HG02610 (cell line): ENCODE data around the gene BLZF1.
"Not testable (repeated sequence)": the region's sequence is repeated elsewhere in the genome, so short reads cannot be mapped to it uniquely, and the experiment has no call there.

Experiments used
- ATAC-seq: cut with Tn5 transposase; IDR thresholded peaks from one replicate; pipeline ENCODE4 v1.9.1; 2021; ENCODE audit warnings: mild to moderate bottlenecking, moderate library complexity; ENCODE audit not compliant: unreplicated experiment

The BLZF1 gene

DNA sequence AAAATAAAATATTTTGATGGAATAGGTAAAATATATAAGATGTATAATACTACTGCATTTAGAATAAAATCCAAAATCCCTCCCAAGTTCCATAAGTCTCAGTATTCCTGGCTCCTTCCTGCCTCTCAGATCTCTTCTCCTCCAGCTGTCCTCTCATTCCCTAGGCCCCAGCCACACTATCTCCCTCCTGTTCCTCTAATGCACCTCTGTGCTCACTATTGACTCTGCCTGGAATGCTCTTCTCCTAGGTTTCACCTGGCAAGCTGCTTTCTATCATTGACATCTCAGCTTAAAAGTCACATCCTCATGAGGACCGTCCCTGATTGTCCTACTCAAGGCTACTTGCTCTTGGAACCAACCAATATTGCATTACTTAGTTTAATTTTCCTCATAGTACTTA, 7.6 kb upstream of the BLZF1 start:
- ATAC-seq, result no peak

DNA sequence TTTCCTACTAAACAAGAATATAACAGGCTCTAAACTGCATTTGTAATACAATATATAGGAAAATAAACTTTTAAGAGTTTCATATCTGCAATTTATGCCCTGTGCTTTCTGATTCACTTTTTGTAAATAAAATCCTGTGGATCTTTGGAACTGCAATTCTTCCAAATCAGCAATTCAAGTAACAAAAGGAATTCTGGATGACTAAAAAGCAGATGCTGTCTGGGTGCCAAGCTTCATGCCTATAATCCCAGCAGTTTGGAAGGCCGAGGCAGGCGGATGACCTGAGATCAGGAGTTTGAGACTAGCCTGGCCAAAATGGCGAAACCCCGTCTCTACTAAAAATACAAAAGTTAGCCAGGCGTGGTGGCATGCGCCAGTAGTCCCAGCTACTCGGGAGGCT, 6.7 kb upstream of the BLZF1 start:
- no peak for ATAC-seq

DNA sequence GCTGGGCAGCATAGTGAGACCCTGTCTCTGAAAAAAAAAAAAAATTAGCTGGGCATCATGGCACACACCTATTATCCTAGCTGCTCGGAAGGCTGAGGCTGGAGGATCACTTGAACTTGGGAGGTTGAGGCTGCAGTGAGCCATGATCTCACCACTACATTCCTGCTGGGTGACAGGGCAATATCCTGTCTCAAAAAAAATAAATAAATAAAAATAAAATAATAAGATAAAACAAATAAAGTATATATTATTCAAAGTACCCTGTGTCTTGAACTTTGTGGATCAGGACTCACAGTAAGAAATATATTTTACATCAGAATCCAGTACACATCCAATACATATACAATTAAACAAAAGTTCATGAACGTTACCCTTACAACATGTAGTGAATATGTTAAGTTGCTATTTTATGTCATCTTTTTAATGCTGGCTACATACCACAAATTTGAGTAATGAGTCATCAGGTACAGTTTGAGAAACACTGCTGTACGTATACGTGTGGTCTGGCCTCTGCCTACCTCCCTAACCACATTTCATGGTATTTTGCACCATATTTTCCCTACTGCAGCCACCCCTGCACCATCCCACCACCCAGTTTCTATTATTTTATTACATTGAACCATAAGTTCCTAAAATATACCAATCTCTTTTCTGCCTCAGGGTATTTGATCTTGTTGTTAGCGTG, 4.8 kb upstream of the BLZF1 start:
- peak; percentile 55 for ATAC-seq

DNA sequence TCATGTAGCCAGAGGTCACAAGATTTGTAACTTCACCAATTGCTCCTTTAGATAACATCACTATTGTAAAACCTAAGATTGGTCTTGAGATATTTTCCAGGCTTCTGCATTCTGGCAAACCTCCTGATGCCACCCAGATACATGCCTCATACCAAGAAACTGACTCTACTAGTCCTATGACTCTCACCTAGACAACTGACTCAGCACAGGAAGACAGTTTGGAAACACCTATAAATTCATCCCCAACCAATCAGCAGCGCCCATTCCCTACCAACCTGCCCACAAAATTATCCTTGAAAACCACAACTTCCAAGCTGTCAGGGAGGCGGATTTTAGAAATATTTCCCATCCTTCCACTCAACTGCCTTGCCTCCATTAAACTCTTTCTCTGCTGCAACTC, 3.0 kb upstream of the BLZF1 start:
- ATAC-seq, result no peak

DNA sequence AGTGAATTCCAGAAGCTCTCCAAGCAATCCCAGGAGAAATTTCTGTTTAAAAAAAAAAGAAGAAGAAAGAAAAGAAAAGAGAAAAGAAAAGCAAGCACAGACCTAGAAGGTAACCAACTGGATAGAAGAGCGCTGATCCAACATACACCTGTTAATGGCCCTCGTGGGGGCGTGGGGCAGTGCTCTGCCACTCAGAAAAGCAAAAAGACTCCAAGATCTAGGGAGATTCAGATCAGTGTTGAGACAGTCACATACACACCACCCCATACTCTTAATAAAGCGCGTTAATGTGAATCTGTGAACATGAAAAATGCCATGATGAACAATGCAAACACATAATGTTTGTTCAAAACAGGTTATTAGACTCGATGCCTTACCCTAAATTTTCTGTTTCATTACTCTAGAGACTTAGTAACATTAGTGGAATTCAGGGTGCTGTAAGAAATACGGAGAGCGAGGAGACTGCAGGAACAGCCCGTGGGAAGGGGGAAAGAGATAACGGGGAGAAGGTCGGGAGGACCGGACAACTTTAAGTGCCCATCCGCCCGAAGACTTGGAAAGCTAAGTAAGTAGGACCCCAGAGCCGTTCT, 804 bp upstream of the BLZF1 start:
- no peak for ATAC-seq

DNA sequence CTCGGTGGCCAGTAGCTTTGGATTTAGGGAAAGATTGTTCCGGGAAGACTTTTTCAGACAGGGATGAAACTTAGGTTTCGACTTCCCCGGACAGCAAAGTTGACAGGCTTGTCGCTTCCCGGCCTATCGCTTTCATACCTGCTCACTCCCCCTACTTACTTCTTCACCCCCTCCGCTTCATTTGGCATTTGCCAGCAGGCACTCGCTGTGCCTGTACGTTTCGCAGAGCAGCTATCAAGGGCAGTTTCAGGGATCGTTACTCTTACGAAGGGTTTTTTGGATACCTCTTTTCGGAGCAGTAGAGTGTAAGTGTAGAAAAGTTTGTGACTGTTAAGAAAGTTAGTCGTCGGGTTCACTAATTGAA, 393 bp downstream of the BLZF1 start:
- no peak for ATAC-seq

DNA sequence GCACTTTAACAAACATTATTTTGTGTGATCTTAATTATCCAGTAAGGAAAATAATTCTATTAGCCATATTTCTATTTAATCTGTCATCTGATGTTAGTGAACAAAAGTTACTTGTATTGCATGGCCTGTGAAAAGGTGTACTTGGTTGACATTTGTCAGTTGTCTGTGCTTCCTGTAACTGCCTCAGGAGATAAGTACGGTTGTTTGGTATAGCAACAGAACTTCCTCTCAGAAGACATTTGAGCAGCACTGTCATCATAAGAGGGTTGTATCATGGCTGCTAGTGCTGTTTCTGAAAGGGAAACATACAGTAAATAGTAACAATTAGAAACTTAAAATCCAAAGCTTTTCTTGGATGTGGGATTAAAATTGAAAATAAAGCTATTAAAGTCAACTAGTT, 3.4 kb downstream of the BLZF1 start:
- ATAC-seq, result no peak

DNA sequence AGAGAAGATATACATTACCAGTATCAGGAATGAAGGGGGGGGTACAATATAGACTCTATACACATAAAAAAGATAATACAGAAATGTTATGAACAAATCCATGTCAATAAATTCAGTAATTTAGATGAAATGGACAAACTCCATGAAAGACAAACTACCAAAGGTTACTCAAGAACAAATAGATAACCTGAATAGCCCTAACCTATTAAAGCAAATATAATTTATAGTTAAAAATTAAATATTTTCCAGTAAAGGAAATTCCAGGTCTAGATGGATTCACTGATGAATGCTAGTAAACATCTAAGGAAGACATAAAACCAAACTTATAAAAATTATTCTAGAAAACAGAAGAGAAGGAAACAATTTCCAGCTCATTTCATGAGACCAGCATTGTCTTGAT, 13.2 kb downstream of the BLZF1 start:
- no peak for ATAC-seq

DNA sequence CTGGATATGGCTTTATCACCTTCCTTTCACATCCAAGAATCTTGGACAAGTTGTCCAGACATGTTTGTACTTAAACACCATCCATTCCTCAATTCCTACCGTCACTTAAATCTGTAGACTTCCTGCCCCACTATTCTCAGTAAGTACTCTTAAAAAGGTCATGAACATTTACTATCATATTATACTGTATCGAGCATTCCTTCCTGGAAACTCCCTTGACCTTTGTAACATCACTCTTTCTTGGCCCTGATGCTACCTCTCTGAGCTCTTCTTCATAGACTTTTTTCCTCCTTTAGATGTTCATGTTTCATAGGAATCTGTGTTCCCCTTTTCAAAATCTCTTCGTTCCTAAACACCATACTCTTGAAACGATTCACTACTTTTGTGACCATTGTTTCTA, 15.5 kb downstream of the BLZF1 start:
- ATAC-seq, result no peak

DNA sequence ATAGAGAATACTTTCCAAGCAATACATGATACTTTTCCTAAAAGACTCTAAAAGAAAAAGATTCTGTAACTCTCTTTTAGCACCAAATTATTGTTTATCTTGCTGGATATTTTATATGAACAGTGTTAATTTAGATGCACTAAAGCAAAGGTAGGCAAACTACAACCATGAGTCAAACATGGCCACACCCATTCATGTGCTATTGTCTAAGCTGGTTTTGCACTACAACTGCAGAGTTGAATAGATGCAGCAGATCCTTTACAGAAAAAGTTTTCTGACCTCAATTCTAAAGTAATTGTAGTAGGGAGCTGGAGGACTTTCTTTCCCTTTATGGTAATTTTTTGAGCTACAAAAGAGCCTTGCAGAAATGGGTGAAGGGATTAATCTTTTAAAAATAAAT, 19.4 kb downstream of the BLZF1 start:
- no peak for ATAC-seq

DNA sequence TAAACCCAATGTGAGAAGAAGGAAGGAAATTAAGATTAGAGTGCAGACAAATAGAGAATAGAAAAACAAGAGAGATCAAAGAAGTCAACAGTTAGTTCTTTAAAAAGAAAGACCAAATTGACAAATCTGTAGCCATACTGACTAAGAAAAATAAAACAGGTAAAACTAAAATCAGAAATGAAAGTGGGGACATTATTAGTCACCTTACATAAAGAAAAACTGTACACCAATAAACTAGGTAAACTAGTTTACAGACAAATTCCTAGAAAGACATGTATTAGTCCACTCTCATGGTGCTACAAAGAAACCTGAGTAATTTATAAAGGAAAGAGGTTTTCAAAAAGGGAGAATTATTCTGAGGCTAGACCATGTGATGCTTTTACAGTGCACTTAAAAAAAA, 22.3 kb downstream of the BLZF1 start:
- peak; percentile 92 for ATAC-seq

DNA sequence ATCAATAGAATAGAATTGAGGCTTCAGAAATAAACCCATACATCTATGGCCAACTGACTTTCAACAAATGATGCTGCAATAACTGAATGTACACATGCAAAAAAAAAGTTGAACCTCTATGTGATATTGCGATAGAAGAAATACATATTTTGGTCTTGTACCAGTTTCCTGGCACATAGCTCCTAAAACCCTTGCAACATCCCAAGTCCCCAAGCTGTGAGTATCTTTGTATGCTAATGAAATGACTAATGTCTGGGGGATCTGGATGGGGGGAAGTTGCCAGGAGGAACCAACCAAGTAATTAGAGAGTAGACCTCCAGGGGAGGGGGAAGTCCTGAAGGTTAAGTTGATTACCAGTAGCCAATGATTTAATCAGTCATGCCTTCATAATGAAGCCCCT, 24.4 kb downstream of the BLZF1 start:
- ATAC-seq, result no peak

DNA sequence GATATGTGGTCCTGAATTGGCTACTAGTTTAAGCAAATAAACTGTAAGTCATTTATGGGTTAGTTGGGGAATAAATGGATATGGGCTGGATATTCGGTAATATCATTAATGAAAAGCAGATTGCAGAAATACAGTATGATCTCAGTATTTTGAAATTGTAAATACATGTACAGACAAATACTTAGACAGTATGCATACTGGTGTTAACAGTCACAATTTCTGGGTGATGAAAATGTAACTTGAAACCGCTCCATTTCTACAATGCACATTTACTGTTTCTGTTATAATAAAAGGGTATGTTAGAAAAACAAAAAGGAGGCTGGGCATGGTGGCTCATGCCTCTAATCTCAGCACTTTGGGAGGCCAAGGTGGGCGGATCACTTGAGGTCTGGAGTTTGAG, 28.0 kb downstream of the BLZF1 start:
- ATAC-seq, result no peak

DNA sequence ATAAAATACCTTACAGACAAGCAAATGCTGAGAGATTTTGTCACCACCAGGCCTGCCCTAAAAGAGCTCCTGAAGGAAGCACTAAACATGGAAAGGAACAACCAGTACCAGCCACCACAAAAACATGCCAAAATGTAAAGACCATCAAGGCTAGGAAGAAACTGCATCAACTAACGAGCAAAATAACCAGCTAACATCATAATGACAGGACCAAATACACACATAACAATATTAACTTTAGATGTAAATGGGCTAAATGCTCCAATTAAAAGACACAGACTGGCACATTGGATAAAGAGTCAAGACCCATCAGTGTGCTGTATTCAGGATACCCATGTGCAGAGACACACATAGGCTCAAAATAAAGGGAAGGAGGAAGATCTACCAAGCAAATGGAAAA, 34.6 kb downstream of the BLZF1 start:
- ATAC-seq, result not testable (repeated sequence)

DNA sequence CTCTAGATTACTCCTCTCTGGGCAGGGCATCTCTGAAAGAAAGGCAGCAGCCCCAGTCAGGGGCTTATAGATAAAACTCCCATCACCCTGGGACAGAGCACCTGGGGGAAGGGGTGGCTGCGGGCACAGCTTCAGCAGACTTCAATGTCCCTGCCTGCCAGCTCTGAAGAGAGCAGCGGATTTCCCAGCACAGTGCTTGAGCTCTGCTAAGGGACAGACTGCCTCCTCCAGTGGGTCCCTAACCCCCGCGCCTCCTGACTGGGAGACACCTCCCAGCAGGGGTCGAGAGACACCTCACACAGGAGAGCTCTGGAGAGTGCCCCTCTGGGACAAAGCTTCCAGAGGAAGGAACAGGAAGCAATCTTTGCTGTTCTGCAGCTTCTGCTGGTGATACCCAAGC, 40.3 kb downstream of the BLZF1 start:
- not testable (repeated sequence) for ATAC-seq

DNA sequence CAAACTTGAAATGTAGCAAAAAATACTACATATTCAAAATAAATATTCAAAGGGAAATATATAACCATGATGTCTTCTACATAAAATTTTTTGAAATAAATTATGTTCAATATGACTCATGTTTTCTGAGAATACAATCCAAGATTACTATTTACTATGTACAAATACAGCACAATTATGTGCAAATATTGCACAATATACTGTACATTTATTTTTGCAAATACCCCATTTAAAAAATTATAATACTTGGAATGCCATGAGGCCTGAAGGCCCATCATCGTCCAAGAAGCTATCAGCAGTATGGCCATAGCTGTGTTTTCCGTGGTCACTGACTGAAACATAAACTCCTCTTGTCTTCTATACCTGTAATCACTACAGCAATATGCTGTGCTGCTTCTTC, 47.0 kb downstream of the BLZF1 start:
- no peak for ATAC-seq

DNA sequence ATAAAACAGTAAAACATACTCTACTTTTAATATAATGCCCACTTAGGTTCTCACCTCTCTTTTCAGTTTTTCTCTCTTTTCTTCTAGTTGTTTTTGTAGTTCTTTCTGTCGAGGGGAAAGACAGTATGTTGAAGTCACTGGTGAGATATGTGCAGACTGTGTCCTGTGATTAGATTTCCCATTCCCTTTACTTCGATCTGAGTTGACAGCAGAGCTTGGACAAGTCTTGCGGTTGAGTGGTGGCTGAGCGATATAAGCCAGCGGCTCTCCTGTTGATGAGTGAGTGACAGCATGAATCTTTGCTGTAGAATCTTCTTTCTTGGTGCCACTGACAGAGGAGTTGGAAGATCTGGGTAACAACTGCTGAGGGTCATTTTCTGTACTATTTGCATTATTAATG, 53.3 kb downstream of the BLZF1 start:
- ATAC-seq, result no peak

DNA sequence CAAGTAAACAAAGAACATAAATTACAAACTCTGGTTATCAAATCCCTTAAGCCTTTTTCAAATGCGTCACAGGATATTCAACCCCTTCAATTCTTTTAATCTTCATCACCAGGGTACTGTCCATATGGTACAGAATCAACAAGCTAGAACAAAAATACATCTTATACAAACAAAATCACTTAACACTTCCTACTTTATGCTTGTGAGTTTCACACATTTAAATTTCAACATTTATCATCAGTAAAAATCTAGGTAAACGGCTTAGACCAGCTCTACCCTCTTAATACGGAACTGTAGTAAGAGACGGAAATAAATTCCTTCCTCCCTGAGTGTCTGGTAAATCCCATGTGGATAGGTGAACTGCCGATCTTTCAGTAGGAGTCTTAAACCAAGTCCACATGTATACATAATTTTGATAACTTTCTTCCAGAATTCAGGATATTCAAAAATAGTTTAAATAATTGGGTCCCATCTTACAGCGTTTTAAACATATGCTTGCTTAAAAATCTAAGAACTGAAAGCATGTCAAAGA, 58.2 kb downstream of the BLZF1 start:
- ATAC-seq, result no peak

DNA sequence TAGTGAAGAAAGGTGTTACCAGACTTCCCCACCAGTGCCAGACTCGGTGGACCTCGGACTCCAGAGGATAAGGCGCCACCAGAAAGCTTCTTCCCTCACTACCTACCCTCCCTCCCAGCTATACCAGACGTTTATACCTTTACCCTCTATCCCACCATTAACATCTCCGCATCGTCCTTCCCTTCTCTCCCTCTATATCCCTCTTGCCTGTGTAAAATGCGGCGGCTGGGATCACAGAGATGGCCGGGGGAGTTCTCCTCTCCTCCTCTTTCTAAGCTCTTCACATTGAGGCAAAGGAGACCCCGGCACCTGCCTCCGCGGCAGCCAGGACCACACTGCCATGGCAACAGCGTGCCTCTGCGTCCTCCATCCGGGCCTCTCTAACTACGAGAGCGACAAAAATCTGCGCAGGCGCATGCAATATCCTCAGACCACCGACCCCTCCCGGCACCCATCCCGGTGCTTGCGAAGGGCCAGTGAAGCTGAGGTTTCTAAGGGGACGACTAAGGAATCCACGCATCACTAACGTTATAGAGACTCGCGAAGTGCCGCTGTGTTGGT, 59.2 kb downstream of the BLZF1 start, which contains the start of gene CCDC181:
Gene CCDC181, minus strand, starts transcription at position 394 of the 561 bp plus-strand sequence. CDS start 2,547 bp downstream, outside the sequence.
- ATAC-seq, result peak; percentile 97
